NOMO-1 treated with DMSO at 0.1 percent for 48 hours (cell line): ENCODE results near the gene NAGLU.
"Not testable (repeated sequence)": the region's sequence is repeated elsewhere in the genome, so short reads cannot be mapped to it uniquely, and the experiment has no call there.

Experiments used
- DNase-seq: peaks from one replicate; lab custom pipeline; 2025; ENCODE audit not compliant: unreplicated experiment; lab: John Stamatoyannopoulos, UW

NAGLU gene

DNA sequence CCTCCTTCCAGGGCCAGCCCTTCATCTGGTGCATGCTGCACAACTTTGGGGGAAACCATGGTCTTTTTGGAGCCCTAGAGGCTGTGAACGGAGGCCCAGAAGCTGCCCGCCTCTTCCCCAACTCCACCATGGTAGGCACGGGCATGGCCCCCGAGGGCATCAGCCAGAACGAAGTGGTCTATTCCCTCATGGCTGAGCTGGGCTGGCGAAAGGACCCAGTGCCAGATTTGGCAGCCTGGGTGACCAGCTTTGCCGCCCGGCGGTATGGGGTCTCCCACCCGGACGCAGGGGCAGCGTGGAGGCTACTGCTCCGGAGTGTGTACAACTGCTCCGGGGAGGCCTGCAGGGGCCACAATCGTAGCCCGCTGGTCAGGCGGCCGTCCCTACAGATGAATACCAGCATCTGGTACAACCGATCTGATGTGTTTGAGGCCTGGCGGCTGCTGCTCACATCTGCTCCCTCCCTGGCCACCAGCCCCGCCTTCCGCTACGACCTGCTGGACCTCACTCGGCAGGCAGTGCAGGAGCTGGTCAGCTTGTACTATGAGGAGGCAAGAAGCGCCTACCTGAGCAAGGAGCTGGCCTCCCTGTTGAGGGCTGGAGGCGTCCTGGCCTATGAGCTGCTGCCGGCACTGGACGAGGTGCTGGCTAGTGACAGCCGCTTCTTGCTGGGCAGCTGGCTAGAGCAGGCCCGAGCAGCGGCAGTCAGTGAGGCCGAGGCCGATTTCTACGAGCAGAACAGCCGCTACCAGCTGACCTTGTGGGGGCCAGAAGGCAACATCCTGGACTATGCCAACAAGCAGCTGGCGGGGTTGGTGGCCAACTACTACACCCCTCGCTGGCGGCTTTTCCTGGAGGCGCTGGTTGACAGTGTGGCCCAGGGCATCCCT lies 7.4 kb downstream of the NAGLU start:
- no peak for DNase-seq

DNA sequence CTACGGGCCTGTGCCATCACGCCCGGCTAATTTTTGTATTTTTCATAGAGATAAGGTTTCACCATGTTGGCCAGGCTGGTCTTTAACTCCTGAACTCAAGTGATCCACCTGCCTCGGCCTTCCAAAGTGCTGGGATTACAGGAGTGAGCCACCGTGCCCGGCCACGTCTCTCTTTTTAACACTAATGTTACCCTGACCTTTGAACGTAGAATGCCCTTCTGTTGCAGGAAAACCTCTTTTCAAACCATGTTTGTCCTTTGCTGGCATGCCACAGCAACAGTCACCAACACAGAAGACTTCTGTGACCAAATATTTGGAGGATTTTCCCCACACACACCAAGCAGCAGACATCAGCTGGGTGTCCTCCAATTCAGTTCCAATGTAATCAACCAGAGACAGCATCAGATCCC lies 8.8 kb downstream of the NAGLU start:
- no peak for DNase-seq

DNA sequence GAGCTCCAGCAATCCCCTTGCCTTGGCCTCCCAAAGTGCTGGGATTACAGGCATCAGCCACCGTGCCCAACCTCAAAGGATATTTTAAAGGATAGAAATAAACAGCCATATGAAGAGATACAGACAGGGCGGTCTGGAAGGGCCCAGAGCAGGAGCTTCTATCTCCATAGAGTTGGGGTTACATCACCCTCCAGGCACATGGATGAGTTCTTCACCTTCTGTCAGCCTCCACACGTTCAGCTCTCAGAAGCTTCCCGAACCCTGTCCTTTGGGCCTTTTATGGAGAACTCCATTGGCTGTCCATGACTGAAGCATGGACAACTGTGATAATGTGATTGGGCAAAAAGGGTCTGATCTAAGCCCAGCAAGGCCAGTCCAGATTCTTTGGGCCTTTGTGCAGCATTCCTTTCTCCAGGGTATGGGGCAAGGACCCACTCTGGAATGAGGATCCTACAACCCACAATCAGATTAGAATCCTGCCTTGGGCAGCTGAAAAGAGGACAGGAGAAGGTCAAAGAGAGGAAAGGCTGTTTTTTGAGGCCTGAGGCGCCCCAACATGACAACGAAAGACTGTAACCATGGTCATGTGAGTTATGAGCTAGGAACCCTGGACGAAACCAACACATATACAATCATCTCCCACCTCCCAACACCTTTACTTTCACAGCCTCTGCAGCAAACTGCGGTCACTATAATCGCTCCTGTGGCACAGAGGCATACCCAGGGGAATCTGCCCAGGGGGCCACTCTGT lies 9.9 kb downstream of the NAGLU start:
- not testable (repeated sequence) for DNase-seq

GRCh38 chr17:42547001-42547461 lies 11.0 kb downstream of the NAGLU start:
- no peak for DNase-seq

DNA sequence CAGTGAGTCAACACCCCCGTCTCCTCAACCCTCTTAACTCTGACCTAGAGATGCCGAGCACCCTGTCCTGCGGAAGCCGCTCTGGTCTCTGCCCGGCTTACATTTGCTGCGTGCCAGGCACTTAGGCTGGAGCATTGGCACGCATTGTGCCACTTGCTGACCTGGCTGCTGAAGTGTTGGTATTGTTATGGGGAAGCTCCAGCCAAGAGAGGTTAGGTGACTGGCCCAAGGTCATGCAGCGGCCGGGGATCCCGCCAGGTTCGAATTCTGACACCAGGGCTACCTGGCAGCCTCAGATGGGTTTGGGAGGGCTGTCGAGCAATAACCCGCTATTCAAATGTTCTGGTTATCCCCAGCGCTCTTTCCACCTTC lies 11.6 kb downstream of the NAGLU start:
- no peak for DNase-seq

GRCh38 chr17:42548070-42548837 lies 12.2 kb downstream of the NAGLU start:
- no peak for DNase-seq

DNA sequence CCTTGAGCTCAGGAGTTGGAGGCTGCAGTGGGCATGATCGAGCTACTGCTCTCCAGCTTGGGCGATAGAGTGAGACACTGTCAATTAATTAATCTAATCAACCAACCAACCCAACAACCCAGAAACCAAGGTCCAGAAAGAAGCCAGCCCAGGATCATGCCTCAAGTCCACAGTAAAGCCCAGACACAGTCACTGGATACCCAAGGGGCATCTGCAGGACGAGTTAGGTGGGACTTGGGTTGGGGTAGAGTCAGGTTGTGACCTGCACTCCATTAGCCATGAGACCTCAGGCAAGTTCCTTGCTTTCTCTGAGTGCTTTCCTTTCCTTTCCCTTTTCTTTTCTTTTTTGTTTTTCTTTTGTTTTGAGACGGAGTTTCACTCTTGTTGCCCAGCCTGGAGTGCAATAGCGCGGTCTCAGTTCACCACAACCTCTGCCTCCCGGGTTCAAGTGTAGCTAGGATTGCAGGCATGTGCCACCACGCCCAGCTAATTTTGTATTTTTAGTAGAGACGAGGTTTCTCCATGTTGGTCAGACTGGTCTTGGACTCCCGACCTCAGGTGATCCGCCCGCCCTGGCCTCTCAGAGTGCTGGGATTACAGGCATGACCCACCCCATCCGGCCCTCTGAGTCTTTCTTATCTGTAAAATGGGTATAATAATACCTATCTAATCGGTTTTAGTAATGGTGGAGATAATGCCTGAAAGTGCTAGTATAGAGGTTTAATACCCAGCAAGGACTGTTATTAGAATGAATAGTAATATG lies 13.1 kb downstream of the NAGLU start:
- DNase-seq: no peak

GRCh38 chr17:42552736-42553135 lies 16.7 kb downstream of the NAGLU start, which contains the start of gene HSD17B1:
Gene HSD17B1 (plus strand): TSS chr17:42552923. CDS start chr17:42552934, 11 bp downstream.
- DNase-seq: not testable (repeated sequence)

- no peak for DNase-seq
These were observed 17.2 kb downstream of the NAGLU start for GRCh38 chr17:42553161-42553818.

DNA sequence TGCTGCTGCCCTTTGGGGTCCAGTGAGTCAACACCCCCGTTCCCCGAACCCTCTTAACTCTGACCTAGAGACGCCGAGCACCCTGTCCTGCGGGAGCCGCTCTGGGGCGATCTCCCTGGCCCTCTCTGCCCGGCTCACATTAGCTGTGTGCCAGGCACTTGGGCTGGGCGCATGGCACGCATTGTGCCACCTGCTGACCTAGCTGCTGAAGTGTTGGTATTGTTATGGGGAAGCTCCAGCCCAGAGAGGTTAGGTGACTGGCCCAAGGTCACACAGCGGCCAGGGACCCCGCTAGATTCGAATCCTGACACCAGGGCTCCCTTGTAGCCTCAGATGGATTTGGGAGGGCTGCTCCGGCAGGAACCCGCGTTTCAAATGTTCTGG lies 17.8 kb downstream of the NAGLU start:
- no peak for DNase-seq

GRCh38 chr17:42554250-42555121 lies 18.4 kb downstream of the NAGLU start:
- peak; percentile 79 for DNase-seq

- DNase-seq: no peak
These were observed 19.1 kb downstream of the NAGLU start for GRCh38 chr17:42555122-42555622.

DNA sequence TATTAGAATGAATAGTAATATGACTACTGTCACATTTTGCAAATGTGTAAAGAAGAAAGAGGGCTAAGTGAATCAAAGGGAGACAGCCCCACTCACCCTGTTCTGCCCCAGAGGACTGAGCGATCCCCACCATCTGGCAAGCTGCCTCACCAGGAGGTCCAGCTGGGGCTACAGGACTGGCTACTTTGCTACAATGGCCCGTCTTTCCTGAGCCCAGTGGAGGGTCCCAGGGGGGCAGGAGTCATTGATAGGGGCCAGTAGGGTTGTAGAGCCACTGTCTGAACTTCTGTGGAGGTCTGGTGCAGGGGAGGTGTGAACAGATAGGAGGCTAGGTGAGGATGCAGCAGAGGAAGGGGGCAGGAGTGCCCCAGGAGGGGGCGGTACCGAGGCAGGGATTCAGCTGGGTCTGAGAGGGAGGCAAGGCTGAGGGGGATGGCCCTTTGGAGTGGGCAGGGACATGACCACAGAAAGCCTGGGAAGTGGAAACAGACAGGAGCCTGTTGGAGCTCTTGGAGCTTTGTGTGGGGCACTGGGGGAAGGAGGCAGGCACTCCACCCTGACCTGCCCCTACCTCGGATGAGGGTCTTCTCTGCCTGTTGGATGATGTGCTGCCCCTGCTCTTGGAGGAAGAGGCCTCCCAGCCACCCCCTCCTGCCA lies 20.0 kb downstream of the NAGLU start:
- not testable (repeated sequence) for DNase-seq

DNA sequence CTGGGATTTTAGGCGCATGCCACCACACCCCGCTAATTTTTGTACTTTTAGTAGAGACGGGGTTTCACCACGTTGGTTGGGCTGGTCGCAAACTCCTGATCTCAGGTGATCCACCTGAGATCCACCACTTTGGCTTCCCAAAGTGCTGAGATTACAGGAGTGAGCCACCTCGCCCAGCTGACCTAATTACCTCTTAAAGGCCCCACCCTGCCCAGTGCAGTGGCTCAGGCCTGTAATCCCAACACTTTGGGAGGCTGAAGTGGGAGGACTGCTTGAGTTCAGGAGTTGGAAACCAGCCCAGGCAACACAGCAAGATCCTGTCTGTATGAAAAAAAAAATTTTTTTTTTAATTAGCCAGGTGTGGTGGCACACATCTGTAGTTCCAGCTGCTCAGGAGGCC lies 23.0 kb downstream of the NAGLU start:
- DNase-seq: no peak

DNA sequence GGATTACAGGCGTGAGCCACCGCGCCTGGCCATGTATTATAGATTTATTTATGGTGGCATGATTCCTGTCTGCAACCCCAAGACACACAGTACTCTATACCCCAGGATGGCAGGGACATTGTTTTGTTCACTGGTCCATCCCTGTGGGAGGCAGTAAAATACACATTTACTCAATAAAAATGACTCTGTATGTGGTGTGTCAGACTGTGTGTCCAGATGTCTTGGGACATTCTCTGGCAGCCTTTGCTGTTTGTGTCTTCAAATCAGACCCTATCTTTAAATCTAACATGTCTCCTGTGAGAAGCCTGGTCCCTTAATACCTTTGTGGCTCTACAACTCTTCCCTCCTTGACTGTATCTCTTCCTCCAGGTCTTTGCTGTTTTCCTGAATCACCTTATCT lies 24.2 kb downstream of the NAGLU start:
- no peak for DNase-seq

- peak; percentile 92 for DNase-seq
These were observed 25.9 kb downstream of the NAGLU start, which contains the start of gene COASY for GRCh38 chr17:42561897-42562387. Gene COASY (plus strand): TSS chr17:42562148. CDS start chr17:42562623, 475 bp downstream.

GRCh38 chr17:42562388-42563142 lies 26.5 kb downstream of the NAGLU start:
- peak; percentile 58 for DNase-seq
